MCF 10A (cell line): ENCODE measurements around the gene ZNF536. TPM values are rescaled to one million over a fixed set of nuclear protein-coding genes. Genes with fewer than 3 reads are reported as not detected.

Source experiments
- BruUV-seq: library from RNA; stranded (reverse); fragments of 400-500 nt; replicated peaks from 2 replicates; lab custom pipeline; 2021; lab: Mats Ljungman, UMichigan
- CTCF ChIA-PET: fragments of 300-600 bp; sonication (Branson Sonifier 250); formaldehyde crosslinking; extraction: SDS; loops from one replicate; lab custom pipeline; 2021; ENCODE audit warnings: antibody characterized with exemption, inconsistent platforms; lab: Yijun Ruan, JAX
- POLR2A ChIA-PET: fragments of 300-600, 350-650 bp; sonication (Branson Sonifier 250); formaldehyde crosslinking; extraction: SDS; loops from one replicate; lab custom pipeline; 2020; ENCODE audit warnings: antibody characterized with exemption, inconsistent platforms; lab: Yijun Ruan, JAX
- DNase-seq: peaks from one replicate; pipeline ENCODE4 v3.0.0-alpha.2; 2018; ENCODE audit not compliant: unreplicated experiment
- H3K27ac Mint-ChIP-seq: one replicate; pipeline ENCODE4 v1.8.0; 2022; ENCODE audit warnings: mild to moderate bottlenecking, low read depth, mixed read lengths; ENCODE audit not compliant: unreplicated experiment
- H3K27me3 Mint-ChIP-seq: one replicate; pipeline ENCODE4 v1.8.0; 2022; ENCODE audit warnings: mixed read lengths; ENCODE audit not compliant: insufficient read depth, unreplicated experiment
- H3K36me3 Mint-ChIP-seq: one replicate; pipeline ENCODE4 v1.8.0; 2022; ENCODE audit warnings: mild to moderate bottlenecking, moderate library complexity, mixed read lengths; ENCODE audit not compliant: insufficient read depth, unreplicated experiment
- H3K4me1 Mint-ChIP-seq: one replicate; pipeline ENCODE4 v1.8.0; 2022; ENCODE audit warnings: mixed read lengths; ENCODE audit not compliant: insufficient read depth, unreplicated experiment
- H3K4me3 Mint-ChIP-seq: one replicate; pipeline ENCODE4 v1.8.0; 2022; ENCODE audit warnings: mild to moderate bottlenecking, moderate library complexity, mixed read lengths; ENCODE audit not compliant: unreplicated experiment
- H3K9me3 Mint-ChIP-seq: one replicate; pipeline ENCODE4 v1.8.0; 2022; ENCODE audit warnings: mixed read lengths; ENCODE audit not compliant: unreplicated experiment
- CTCF ChIP-seq: fragments of 200-600 bp; IDR thresholded peaks from one replicate; pipeline ENCODE4 v1.8.0; 2022; ENCODE audit warnings: antibody characterized with exemption, mild to moderate bottlenecking; ENCODE audit not compliant: unreplicated experiment
- intact Hi-C: fragments of 100-400 bp; cut with micrococcal nuclease; formaldehyde crosslinking; loops from 2 replicates; pipeline ENCODE4 v1.14.1; 2022
- total RNA-seq: library from RNA; stranded (reverse); gene quantifications from 2 replicates; pipeline ENCODE4 v1.2.3, GENCODE V29; 2022

Gene ZNF536
- total RNA-seq, 1 experiment from 2014 or later = not detected

DNA sequence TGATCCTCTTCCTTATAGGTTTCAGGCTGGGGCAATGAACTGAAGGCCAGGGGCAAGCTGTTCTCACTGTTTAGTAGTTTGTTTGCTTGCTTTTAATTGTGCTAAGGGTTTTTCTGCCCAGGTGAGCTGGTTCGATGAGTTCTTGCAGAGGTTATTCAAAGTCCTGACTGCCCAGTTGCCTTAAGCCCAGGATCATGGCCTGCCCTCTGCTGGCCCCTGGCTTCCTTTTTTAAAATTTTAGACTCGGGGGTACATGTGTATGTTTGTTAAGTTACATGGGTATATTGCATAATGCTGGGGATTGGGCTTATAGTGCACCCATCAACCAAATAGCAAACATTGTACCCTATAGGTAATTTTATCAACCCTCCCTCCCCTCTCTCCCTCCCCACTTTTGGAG lies 65.7 kb downstream of the ZNF536 start:
- BruUV-seq = no TSS peak
- Mint-ChIP-seq H3K27me3 (no peaks in the 10 kb centered on the region), H3K36me3 (no peaks in the 10 kb centered on the region), H3K4me3 (no peak overlapping the region), H3K9me3 (peaks cover 24% of the 10 kb centered on the region), H3K27ac (no peak overlapping the region), H3K4me1 (no peaks in the 10 kb centered on the region)
- CTCF ChIA-PET = no interaction called here
- no peak for DNase-seq
- TF ChIP-seq CTCF = no peak
- intact Hi-C loops = no loop called here
- POLR2A ChIA-PET = no interaction called here

GRCh38 chr19:30439310-30439709 lies 67.1 kb downstream of the ZNF536 start:
- peaks cover 23% of the 10 kb centered on the region for H3K9me3 Mint-ChIP-seq
- POLR2A ChIA-PET = no interaction called here
- H3K27ac Mint-ChIP-seq = no peak overlapping the region
- intact Hi-C loops = no loop called here
- BruUV-seq = no TSS peak
- CTCF ChIA-PET = no interaction called here
- H3K27me3 Mint-ChIP-seq = no peaks in the 10 kb centered on the region
- no peaks in the 10 kb centered on the region for H3K4me1 Mint-ChIP-seq
- H3K4me3 Mint-ChIP-seq = no peak overlapping the region
- no peaks in the 10 kb centered on the region for H3K36me3 Mint-ChIP-seq
- TF ChIP-seq CTCF = no peak
- no peak for DNase-seq

DNA sequence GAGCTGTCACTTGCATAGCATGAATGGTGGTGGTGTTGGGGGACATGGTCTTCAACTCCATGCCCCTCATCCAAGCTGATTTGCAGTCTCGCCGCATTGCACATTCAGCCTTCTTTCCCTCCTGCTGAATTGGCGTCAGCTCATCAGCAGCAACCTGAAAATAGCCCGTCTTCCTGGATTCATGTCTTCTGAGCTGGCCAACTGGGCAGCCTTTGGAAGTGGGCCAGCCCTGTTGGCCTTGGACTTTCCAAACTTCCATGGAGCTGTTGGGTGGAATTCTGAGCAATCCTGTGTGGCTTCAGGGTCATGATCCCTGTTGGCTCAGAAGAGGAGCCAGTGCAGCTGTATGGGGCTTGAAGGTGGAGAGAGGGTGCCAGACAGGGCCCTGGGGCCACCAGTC lies 68.8 kb downstream of the ZNF536 start:
- intact Hi-C loops = no loop called here
- ChIA-PET CTCF (no interaction called here), POLR2A (no interaction called here)
- Mint-ChIP-seq H3K27me3 (no peaks in the 10 kb centered on the region), H3K36me3 (no peaks in the 10 kb centered on the region), H3K27ac (no peak overlapping the region), H3K4me3 (no peak overlapping the region), H3K4me1 (no peaks in the 10 kb centered on the region), H3K9me3 (peaks cover 23% of the 10 kb centered on the region)
- TF ChIP-seq CTCF = no peak
- DNase-seq = no peak
- no TSS peak for BruUV-seq

- intact Hi-C loops = no loop called here
- Mint-ChIP-seq H3K4me3 (no peak overlapping the region), H3K27ac (no peak overlapping the region), H3K36me3 (no peaks in the 10 kb centered on the region), H3K27me3 (no peaks in the 10 kb centered on the region), H3K9me3 (peaks cover 23% of the 10 kb centered on the region), H3K4me1 (no peaks in the 10 kb centered on the region)
- TF ChIP-seq CTCF = no peak
- no TSS peak for BruUV-seq
- POLR2A ChIA-PET = interaction anchor here (0.7 kb wide), 1 partner anchor 15 kb away, joined by 3 read pairs; no protein-coding TSS in a partner anchor
- DNase-seq = no peak
- CTCF ChIA-PET = no interaction called here
Measured at GRCh38 chr19:30442674-30443073, 70.5 kb downstream of the ZNF536 start.
